Airway epithelial cell (primary cell): ENCODE data around the gene HEPHL1. TPM values are rescaled to one million over a fixed set of nuclear protein-coding genes. Genes with fewer than 3 reads are reported as not detected.

Source experiments
- total RNA-seq: library from RNA; depleted of rRNA; stranded (reverse); fragments of >200 nt; gene quantifications from 2 replicates; pipeline ENCODE4 v1.2.3, GENCODE V29; 2015

Gene HEPHL1
- total RNA-seq, result 0.79 and 1.1 TPM in 2 replicates

GRCh38 chr11:94020777-94021481 lies at the start of gene HEPHL1:
HEPHL1 (plus strand) TSS chr11:94021354; CDS start chr11:94021369, 15 bp downstream.

GRCh38 chr11:94128746-94129511 lies 107.8 kb downstream of the HEPHL1 start, which contains the start of gene PANX1:
PANX1 (plus strand) TSS chr11:94128841; CDS start chr11:94129313, 472 bp downstream.

Other genes starting within 250 kb of the HEPHL1 start
- gene MED17, start 237.1 kb upstream of the HEPHL1 start, total RNA-seq, result 22.1 and 27.5 TPM in 2 replicates
- 0.09 and 0.35 TPM in 2 replicates for gene VSTM5, start 170.7 kb upstream of the HEPHL1 start, total RNA-seq
- gene PANX1, start 107.5 kb downstream of the HEPHL1 start, total RNA-seq, result 37.7 and 39.9 TPM in 2 replicates